Cardiac muscle cell (in vitro differentiated cells and primary cell): ENCODE measurements around the gene MAGEE1. TPM values are rescaled to one million over a fixed set of nuclear protein-coding genes. Genes with fewer than 3 reads are reported as not detected.

ENCODE experiments used
- DNase-seq, 2 donors: peaks; one replicate each; pipeline versions ENCODE4 v3.0.0 to v3.0.0-alpha.2; 2010 to 2017; ENCODE audit warnings: low read depth in 1 of 2, low spot score in 1 of 2
- H3K27ac ChIP-seq: fragments of 200-600 bp; sonication (generic); 2 replicates; pipeline ENCODE4 v1.5.1; 2016
- H3K27me3 ChIP-seq: fragments of 200-600 bp; sonication (generic); 2 replicates; pipeline ENCODE4 v1.6.0; 2016; ENCODE audit warnings: control low read depth
- H3K36me3 ChIP-seq: fragments of 200-600 bp; sonication (generic); 2 replicates; pipeline ENCODE4 v1.5.1; 2016; ENCODE audit warnings: control low read depth
- H3K4me1 ChIP-seq: fragments of 200-600 bp; sonication (generic); 2 replicates; pipeline ENCODE4 v1.8.1; 2017; ENCODE audit warnings: low read depth, mild to moderate bottlenecking, mixed run types
- H3K4me3 ChIP-seq: fragments of 200-600 bp; sonication (generic); 2 replicates; pipeline ENCODE4 v1.5.1; 2016; ENCODE audit warnings: mild to moderate bottlenecking
- H3K9me3 ChIP-seq: fragments of 200-600 bp; sonication (generic); 2 replicates; pipeline ENCODE4 v1.5.1; 2017; ENCODE audit warnings: low read depth, mild to moderate bottlenecking, control low read depth
- polyA plus RNA-seq: library from polyadenylated mRNA; unstranded; fragments of >200 nt; fragmentation: Nextera tagmentation; extraction: Ambion mirVana; gene quantifications from 2 replicates; pipeline ENCODE4 v1.2.1, GENCODE V29; 2016
- total RNA-seq: library from RNA; depleted of rRNA; stranded (reverse); fragments of >200 nt; gene quantifications from 2 replicates; pipeline ENCODE4 v1.2.3, GENCODE V29; 2016
- TF ChIP-seq, protein P1 (sequence below): IDR thresholded peaks from 2 replicates; pipeline ENCODE4 v1.5.1; 2012; ENCODE audit warnings: low read depth, mild to moderate bottlenecking, low read length

MAGEE1 gene
- total and polyA plus RNA-seq, 2 experiments from 2014 or later: 2.5 to 6.3 TPM

DNA sequence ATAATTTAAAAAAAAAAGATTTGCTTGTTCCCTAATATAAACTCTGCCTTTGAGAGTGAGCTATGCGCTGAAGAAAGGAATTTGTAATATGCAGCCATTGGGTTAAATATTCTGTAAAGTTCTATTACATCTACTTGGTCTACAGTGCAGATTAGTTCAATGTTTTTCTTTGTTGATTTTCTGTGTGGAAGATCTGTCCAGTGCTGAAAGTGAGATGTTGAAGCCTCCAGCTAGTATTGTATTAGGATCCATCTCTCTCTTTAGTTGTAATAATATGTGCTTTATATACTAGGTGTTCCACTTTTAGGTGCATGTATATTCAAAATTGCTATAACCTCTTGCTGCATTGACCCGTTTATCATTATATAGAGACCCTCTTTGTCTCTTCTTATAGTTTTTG, 49.8 kb downstream of the MAGEE1 start:
- Histone ChIP-seq H3K4me1 (no peaks in the 10 kb centered on the region), H3K36me3 (no peaks in the 10 kb centered on the region), H3K4me3 (no peak overlapping the region), H3K9me3 (no peaks in the 10 kb centered on the region), H3K27ac (no peak overlapping the region), H3K27me3 (no peaks in the 10 kb centered on the region)
- DNase-seq: no peak
- TF ChIP-seq, protein P1, sequence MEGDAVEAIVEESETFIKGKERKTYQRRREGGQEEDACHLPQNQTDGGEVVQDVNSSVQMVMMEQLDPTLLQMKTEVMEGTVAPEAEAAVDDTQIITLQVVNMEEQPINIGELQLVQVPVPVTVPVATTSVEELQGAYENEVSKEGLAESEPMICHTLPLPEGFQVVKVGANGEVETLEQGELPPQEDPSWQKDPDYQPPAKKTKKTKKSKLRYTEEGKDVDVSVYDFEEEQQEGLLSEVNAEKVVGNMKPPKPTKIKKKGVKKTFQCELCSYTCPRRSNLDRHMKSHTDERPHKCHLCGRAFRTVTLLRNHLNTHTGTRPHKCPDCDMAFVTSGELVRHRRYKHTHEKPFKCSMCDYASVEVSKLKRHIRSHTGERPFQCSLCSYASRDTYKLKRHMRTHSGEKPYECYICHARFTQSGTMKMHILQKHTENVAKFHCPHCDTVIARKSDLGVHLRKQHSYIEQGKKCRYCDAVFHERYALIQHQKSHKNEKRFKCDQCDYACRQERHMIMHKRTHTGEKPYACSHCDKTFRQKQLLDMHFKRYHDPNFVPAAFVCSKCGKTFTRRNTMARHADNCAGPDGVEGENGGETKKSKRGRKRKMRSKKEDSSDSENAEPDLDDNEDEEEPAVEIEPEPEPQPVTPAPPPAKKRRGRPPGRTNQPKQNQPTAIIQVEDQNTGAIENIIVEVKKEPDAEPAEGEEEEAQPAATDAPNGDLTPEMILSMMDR: no peak
